RPMI7951 (cell line): Measurements from ENCODE around the gene HNF1A. TPM values are rescaled to one million over a fixed set of nuclear protein-coding genes. Genes with fewer than 3 reads are reported as not detected.

Experiments used
- DNase-seq: peaks from one replicate; pipeline ENCODE4 v3.0.0-alpha.2; 2012; ENCODE audit warnings: low read depth
- total RNA-seq: library from RNA; depleted of rRNA; stranded (reverse); fragments of >200 nt; shearing (Covaris generic); gene quantifications from 2 replicates; pipeline ENCODE4 v1.2.3, GENCODE V29; 2014; rRNA removed

The HNF1A gene
- total RNA-seq, 1 experiment from 2014 or later = not detected

GRCh38 chr12:121048442-121048841 is 70.1 kb downstream of the HNF1A start:
- no peak for DNase-seq

DNA sequence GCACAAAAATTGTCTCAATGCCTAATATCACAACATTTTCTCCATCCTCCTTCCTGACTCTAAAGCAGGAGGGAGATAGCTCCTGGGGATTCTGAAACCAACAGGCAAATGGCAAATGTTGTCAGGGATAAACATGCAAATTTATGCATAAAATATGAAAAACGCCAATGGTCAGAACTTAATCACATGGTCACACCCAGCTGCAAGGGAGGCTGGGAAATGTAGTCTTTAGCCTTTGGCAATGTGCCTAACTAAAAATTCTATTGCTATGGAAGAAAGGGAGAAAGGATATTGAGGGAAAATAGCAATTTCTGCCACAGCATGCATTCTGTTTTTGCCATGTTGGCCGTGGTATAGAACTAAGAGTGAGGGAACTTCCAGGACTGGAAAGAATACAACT is 72.4 kb downstream of the HNF1A start:
- peak; percentile 24 for DNase-seq

Other genes with a start within 250 kb of the HNF1A start
- gene SPPL3, start 74.2 kb upstream of the HNF1A start, total RNA-seq = 7.1 and 8.4 TPM in 2 replicates
- gene C12orf43, start 37.9 kb downstream of the HNF1A start, total RNA-seq = 10.0 and 11.3 TPM in 2 replicates
- 2.9 and 3.0 TPM in 2 replicates for gene OASL, start 60.7 kb downstream of the HNF1A start, total RNA-seq
- 4.8 and 5.0 TPM in 2 replicates for gene P2RX7, start 154.3 kb downstream of the HNF1A start, total RNA-seq
- gene P2RX4, start 231.6 kb downstream of the HNF1A start, total RNA-seq = 8.9 and 10.1 TPM in 2 replicates